Neural cell (in vitro differentiated cells): ENCODE data around the gene CACNA1D. TPM values are rescaled to one million over a fixed set of nuclear protein-coding genes. Genes with fewer than 3 reads are reported as not detected.

Experiments used
- H2AFZ ChIP-seq: fragments of 200-600, 300-800 bp; sonication (generic), shearing (Covaris generic); 2 replicates; pipeline ENCODE4 v1.6.0; 2014; ENCODE audit warnings: low read depth, mild to moderate bottlenecking, antibody characterized with exemption, low read length, moderate library complexity
- H3F3A ChIP-seq: fragments of 200-600 bp; shearing (Covaris generic); 2 replicates; pipeline ENCODE4 v1.6.1; 2016; ENCODE audit warnings: mild to moderate bottlenecking, moderate library complexity, mixed read lengths, antibody characterized with exemption, low read length; ENCODE audit not compliant: insufficient read depth, poor library complexity, severe bottlenecking
- H3K27ac ChIP-seq: fragments of 200-600, 300-800 bp; sonication (generic), shearing (Covaris generic); 2 replicates; pipeline ENCODE4 v1.5.1; 2014; ENCODE audit warnings: mild to moderate bottlenecking, low read length, moderate library complexity
- H3K27me3 ChIP-seq: fragments of 300-800, 200-600 bp; sonication (generic), shearing (Covaris generic); 2 replicates; pipeline ENCODE4 v1.6.0; 2014; ENCODE audit warnings: mild to moderate bottlenecking, low read depth, low read length, moderate library complexity; ENCODE audit not compliant: insufficient read depth
- H3K36me3 ChIP-seq: fragments of 300-800, 200-600 bp; sonication (generic), shearing (Covaris generic); 2 replicates; pipeline ENCODE4 v1.5.1; 2014; ENCODE audit warnings: mild to moderate bottlenecking, antibody characterized with exemption, low read length, moderate library complexity; ENCODE audit not compliant: insufficient read depth
- H3K4me2 ChIP-seq: fragments of 300-800, 200-600 bp; sonication (generic), shearing (Covaris generic); 2 replicates; pipeline ENCODE4 v1.6.0; 2014; ENCODE audit warnings: mild to moderate bottlenecking, low read length
- H3K4me3 ChIP-seq: fragments of 300-800, 200-600 bp; sonication (generic), shearing (Covaris generic); 2 replicates; pipeline ENCODE4 v1.5.1; 2014; ENCODE audit warnings: mild to moderate bottlenecking, low read length, moderate library complexity
- H3K79me2 ChIP-seq: fragments of 200-600 bp; shearing (Covaris generic); replicated peaks from 2 replicates; pipeline ENCODE4 v1.6.0; 2014; ENCODE audit warnings: mild to moderate bottlenecking, low read length, moderate library complexity; ENCODE audit not compliant: insufficient read depth
- H3K9ac ChIP-seq: fragments of 300-800, 200-600 bp; sonication (generic), shearing (Covaris generic); 2 replicates; pipeline ENCODE4 v1.6.1; 2016; ENCODE audit warnings: mild to moderate bottlenecking, low read length, mixed read lengths
- H3K9me2 ChIP-seq: fragments of 200-600 bp; shearing (Covaris generic); 2 replicates; pipeline ENCODE4 v1.6.1; 2016; ENCODE audit warnings: mild to moderate bottlenecking, low read length, mixed read lengths; ENCODE audit not compliant: insufficient read depth
- H3K9me3 ChIP-seq: fragments of 200-600, 300-800 bp; sonication (generic), shearing (Covaris generic); 2 replicates; pipeline ENCODE4 v1.6.1; 2016; ENCODE audit warnings: mild to moderate bottlenecking, mixed run types, low read length, moderate library complexity, mixed read lengths
- H4K20me1 ChIP-seq: fragments of 200-600 bp; shearing (Covaris generic); 2 replicates; pipeline ENCODE4 v1.6.1; 2016; ENCODE audit warnings: mild to moderate bottlenecking, mixed run types; ENCODE audit not compliant: insufficient read depth
- EP300 ChIP-seq: fragments of 450-650 bp; conservative IDR thresholded peaks from 2 replicates; pipeline ENCODE4 v1.6.1; 2014; ENCODE audit warnings: antibody characterized with exemption, mild to moderate bottlenecking, moderate library complexity; ENCODE audit not compliant: poor library complexity, severe bottlenecking
- EZH2 ChIP-seq: fragments of 200-600, 300-800 bp; shearing (Covaris generic), sonication (generic); IDR thresholded peaks from 2 replicates; pipeline ENCODE4 v1.6.1; 2014; ENCODE audit warnings: antibody characterized with exemption, low read length, borderline replicate concordance, mild to moderate bottlenecking; ENCODE audit not compliant: insufficient read depth, poor library complexity, severe bottlenecking
- MXI1 ChIP-seq: fragments of 450-650 bp; conservative IDR thresholded peaks from 2 replicates; pipeline ENCODE4 v1.6.1; 2014; ENCODE audit warnings: antibody characterized with exemption, mild to moderate bottlenecking; ENCODE audit not compliant: poor library complexity, severe bottlenecking
- POLR2AphosphoS5 ChIP-seq: IDR thresholded peaks from 2 replicates; pipeline ENCODE4 v1.6.1; 2012
- RAD21 ChIP-seq: fragments of 450-650 bp; conservative IDR thresholded peaks from 2 replicates; pipeline ENCODE4 v1.6.1; 2014; ENCODE audit warnings: antibody characterized with exemption, mild to moderate bottlenecking, moderate library complexity
- SMC3 ChIP-seq: fragments of 450-650 bp; conservative IDR thresholded peaks from 2 replicates; pipeline ENCODE4 v1.6.1; 2014; ENCODE audit warnings: antibody characterized with exemption, mild to moderate bottlenecking, moderate library complexity; ENCODE audit not compliant: poor library complexity
- TAF1 ChIP-seq: IDR thresholded peaks from 2 replicates; pipeline ENCODE4 v1.6.1; 2012; ENCODE audit warnings: low read depth
- polyA plus RNA-seq: library from polyadenylated mRNA; depleted of rRNA; stranded (reverse); fragments of >200 nt; gene quantifications from 2 replicates; pipeline ENCODE4 v1.2.3, GENCODE V29; 2014
- TF ChIP-seq, protein P1 (sequence below): fragments of 450-650 bp; IDR thresholded peaks from 2 replicates; pipeline ENCODE4 v1.5.1; 2014; ENCODE audit warnings: antibody characterized with exemption, mild to moderate bottlenecking, moderate library complexity; ENCODE audit not compliant: poor library complexity, severe bottlenecking
- TF ChIP-seq, protein P2 (sequence below): IDR thresholded peaks from 2 replicates; pipeline ENCODE4 v1.6.1; 2012; ENCODE audit warnings: borderline replicate concordance

The CACNA1D gene
- polyA plus RNA-seq, 1 donor from 2014 or later = 22.5 TPM

DNA sequence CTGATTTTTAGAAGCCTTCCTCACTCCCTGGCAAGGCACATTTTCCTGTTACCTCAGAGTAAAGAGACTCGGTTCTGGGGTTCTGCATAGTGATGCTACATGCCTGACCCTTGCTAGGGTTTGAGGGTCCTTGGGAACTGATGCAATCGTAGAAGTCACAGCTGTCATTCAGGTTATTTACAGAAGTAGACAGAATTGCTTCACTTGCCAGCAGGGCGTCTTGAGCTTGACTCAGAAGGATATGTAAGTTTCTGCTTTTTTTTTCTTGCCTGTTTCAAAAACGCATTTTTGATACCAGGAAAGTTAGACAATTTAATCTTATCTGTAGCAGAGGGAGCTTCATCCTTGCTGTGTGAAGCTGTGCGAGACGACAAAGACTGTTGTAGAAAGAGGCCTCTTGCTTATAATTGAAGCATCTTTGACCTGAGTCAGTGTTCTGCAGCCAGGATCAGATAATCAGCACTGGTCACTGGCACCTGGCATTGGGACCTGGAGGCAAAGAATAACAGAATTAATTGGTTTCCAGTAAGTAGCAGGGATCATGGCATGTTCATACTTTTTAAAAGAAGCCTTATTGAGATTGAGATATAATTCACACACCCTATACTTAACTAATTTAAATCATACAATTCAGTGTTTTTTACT lies 24.8 kb downstream of the CACNA1D start:
- Histone ChIP-seq H3F3A (no peaks in the 10 kb centered on the region), H3K27ac (no peak overlapping the region), H3K36me3 (no peaks in the 10 kb centered on the region), H3K9me2 (no peaks in the 10 kb centered on the region), H3K4me2 (no peak overlapping the region), H2AFZ (no peak overlapping the region), H3K27me3 (no peaks in the 10 kb centered on the region), H3K4me3 (no peak overlapping the region), H3K9me3 (no peaks in the 10 kb centered on the region), H3K79me2 (no peaks in the 10 kb centered on the region), H3K9ac (no peak overlapping the region), H4K20me1 (no peaks in the 10 kb centered on the region)
- no peak for TF ChIP-seq MXI1
- TF ChIP-seq EZH2 = no peak
- no peak for TF ChIP-seq TAF1
- TF ChIP-seq, protein P1, sequence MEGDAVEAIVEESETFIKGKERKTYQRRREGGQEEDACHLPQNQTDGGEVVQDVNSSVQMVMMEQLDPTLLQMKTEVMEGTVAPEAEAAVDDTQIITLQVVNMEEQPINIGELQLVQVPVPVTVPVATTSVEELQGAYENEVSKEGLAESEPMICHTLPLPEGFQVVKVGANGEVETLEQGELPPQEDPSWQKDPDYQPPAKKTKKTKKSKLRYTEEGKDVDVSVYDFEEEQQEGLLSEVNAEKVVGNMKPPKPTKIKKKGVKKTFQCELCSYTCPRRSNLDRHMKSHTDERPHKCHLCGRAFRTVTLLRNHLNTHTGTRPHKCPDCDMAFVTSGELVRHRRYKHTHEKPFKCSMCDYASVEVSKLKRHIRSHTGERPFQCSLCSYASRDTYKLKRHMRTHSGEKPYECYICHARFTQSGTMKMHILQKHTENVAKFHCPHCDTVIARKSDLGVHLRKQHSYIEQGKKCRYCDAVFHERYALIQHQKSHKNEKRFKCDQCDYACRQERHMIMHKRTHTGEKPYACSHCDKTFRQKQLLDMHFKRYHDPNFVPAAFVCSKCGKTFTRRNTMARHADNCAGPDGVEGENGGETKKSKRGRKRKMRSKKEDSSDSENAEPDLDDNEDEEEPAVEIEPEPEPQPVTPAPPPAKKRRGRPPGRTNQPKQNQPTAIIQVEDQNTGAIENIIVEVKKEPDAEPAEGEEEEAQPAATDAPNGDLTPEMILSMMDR = no peak
- no peak for TF ChIP-seq POLR2AphosphoS5
- TF ChIP-seq, protein P2, sequence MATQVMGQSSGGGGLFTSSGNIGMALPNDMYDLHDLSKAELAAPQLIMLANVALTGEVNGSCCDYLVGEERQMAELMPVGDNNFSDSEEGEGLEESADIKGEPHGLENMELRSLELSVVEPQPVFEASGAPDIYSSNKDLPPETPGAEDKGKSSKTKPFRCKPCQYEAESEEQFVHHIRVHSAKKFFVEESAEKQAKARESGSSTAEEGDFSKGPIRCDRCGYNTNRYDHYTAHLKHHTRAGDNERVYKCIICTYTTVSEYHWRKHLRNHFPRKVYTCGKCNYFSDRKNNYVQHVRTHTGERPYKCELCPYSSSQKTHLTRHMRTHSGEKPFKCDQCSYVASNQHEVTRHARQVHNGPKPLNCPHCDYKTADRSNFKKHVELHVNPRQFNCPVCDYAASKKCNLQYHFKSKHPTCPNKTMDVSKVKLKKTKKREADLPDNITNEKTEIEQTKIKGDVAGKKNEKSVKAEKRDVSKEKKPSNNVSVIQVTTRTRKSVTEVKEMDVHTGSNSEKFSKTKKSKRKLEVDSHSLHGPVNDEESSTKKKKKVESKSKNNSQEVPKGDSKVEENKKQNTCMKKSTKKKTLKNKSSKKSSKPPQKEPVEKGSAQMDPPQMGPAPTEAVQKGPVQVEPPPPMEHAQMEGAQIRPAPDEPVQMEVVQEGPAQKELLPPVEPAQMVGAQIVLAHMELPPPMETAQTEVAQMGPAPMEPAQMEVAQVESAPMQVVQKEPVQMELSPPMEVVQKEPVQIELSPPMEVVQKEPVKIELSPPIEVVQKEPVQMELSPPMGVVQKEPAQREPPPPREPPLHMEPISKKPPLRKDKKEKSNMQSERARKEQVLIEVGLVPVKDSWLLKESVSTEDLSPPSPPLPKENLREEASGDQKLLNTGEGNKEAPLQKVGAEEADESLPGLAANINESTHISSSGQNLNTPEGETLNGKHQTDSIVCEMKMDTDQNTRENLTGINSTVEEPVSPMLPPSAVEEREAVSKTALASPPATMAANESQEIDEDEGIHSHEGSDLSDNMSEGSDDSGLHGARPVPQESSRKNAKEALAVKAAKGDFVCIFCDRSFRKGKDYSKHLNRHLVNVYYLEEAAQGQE = no peak
- TF ChIP-seq RAD21 = no peak
- TF ChIP-seq SMC3 = no peak
- no peak for TF ChIP-seq EP300

DNA sequence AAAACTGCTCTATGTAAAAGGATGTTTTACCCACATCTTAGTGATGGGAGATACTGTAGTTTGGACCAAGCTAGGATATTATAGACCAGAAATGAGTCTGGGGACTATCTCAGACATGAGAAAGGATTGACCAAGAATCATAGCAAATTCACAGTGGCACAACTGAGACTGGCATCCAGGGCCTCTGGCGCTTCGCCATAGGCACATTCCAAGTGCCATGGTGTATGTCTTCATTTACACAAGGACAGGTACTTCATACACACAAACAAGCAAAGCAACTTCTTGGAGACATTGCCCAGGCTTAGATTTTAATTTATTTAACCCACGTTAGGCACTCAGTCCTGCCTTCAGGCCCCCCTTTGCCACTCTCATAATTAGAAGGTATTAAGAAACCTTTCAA lies 28.9 kb downstream of the CACNA1D start:
- Histone ChIP-seq H3K4me3 (no peak overlapping the region), H3K27me3 (no peaks in the 10 kb centered on the region), H3K9me2 (no peaks in the 10 kb centered on the region), H3K9me3 (no peaks in the 10 kb centered on the region), H3K27ac (no peak overlapping the region), H2AFZ (no peak overlapping the region), H3K4me2 (no peak overlapping the region), H3F3A (no peaks in the 10 kb centered on the region), H3K79me2 (no peaks in the 10 kb centered on the region), H3K36me3 (no peaks in the 10 kb centered on the region), H4K20me1 (no peaks in the 10 kb centered on the region), H3K9ac (no peak overlapping the region)
- TF ChIP-seq POLR2AphosphoS5 (no peak), SMC3 (no peak), RAD21 (no peak), EP300 (no peak), TAF1 (no peak), EZH2 (no peak), MXI1 (no peak)
- TF ChIP-seq, protein P2 = no peak
- TF ChIP-seq, protein P1 = no peak
